Hepatocyte (in vitro differentiated cells): ENCODE measurements around the gene ANOS1. TPM values are rescaled to one million over a fixed set of nuclear protein-coding genes. Genes with fewer than 3 reads are reported as not detected.

Experiments used
- DNase-seq: peaks from one replicate; pipeline ENCODE4 v3.0.0-alpha.2; 2016; ENCODE audit warnings: low spot score
- H2AFZ ChIP-seq: fragments of 200-600 bp; sonication (generic); 2 replicates; pipeline ENCODE4 v1.6.0; 2016; ENCODE audit warnings: antibody characterized with exemption, mild to moderate bottlenecking
- H3K27ac ChIP-seq: fragments of 200-600 bp; sonication (generic); 2 replicates; pipeline ENCODE4 v1.5.1; 2016; ENCODE audit warnings: mild to moderate bottlenecking
- H3K27me3 ChIP-seq: fragments of 200-600 bp; sonication (generic); 2 replicates; pipeline ENCODE4 v1.6.1; 2016
- H3K36me3 ChIP-seq: fragments of 200-600 bp; sonication (generic); replicated peaks from 2 replicates; pipeline ENCODE4 v1.5.1; 2016; ENCODE audit warnings: low read depth; ENCODE audit not compliant: insufficient read depth
- H3K4me1 ChIP-seq: fragments of 200-600 bp; sonication (generic); 2 replicates; pipeline ENCODE4 v1.5.1; 2016; ENCODE audit warnings: mild to moderate bottlenecking, moderate library complexity; ENCODE audit not compliant: insufficient read depth
- H3K4me2 ChIP-seq: fragments of 200-600 bp; sonication (generic); 2 replicates; pipeline ENCODE4 v1.6.0; 2016
- H3K4me3 ChIP-seq: fragments of 200-600 bp; sonication (generic); 2 replicates; pipeline ENCODE4 v1.5.1; 2016; ENCODE audit warnings: mild to moderate bottlenecking
- H3K79me2 ChIP-seq: fragments of 200-600 bp; sonication (generic); 2 replicates; pipeline ENCODE4 v1.6.0; 2017; ENCODE audit warnings: mild to moderate bottlenecking
- H3K9me2 ChIP-seq: fragments of 200-600 bp; sonication (generic); replicated peaks from 2 replicates; pipeline ENCODE4 v1.6.0; 2017; ENCODE audit warnings: mild to moderate bottlenecking; ENCODE audit not compliant: insufficient read depth
- H3K9me3 ChIP-seq: fragments of 200-600 bp; sonication (generic); 2 replicates; pipeline ENCODE4 v1.5.1; 2016; ENCODE audit warnings: low read depth, mild to moderate bottlenecking
- H4K20me1 ChIP-seq: fragments of 200-600 bp; sonication (generic); 2 replicates; pipeline ENCODE4 v1.6.0; 2016; ENCODE audit warnings: mild to moderate bottlenecking; ENCODE audit not compliant: insufficient read depth, poor library complexity, severe bottlenecking
- CTCF ChIP-seq: fragments of 200-600 bp; sonication (generic); IDR thresholded peaks from 2 replicates; pipeline ENCODE4 v1.5.1; 2016; ENCODE audit warnings: antibody characterized with exemption, mild to moderate bottlenecking; ENCODE audit not compliant: poor library complexity
- EZH2 ChIP-seq: fragments of 200-600 bp; sonication (generic); IDR thresholded peaks from 2 replicates; pipeline ENCODE4 v1.6.1; 2016; ENCODE audit warnings: antibody characterized with exemption, mild to moderate bottlenecking, borderline replicate concordance
- EZH2phosphoT487 ChIP-seq: fragments of 200-600 bp; sonication (generic); IDR thresholded peaks from one replicate; pipeline ENCODE4 v1.6.1; 2018; ENCODE audit warnings: antibody characterized with exemption, mild to moderate bottlenecking, low read depth, moderate library complexity; ENCODE audit not compliant: unreplicated experiment, severe bottlenecking
- WGBS: methylation state at CpG from one replicate; pipeline ENCODE4 v1.1.6; 2016; ENCODE audit warnings: low lambda C conversion rate; ENCODE audit errors: missing lambda C conversion rate; 5-methylcytosine and 5-hydroxymethylcytosine counted together
- polyA plus RNA-seq: library from polyadenylated mRNA; unstranded; fragments of >200 nt; fragmentation: Nextera tagmentation; extraction: Ambion mirVana; gene quantifications from 2 replicates; pipeline ENCODE4 v1.2.1, GENCODE V29; 2016
- total RNA-seq: library from RNA; depleted of rRNA; stranded (reverse); fragments of >200 nt; gene quantifications from 2 replicates; pipeline ENCODE4 v1.2.3, GENCODE V29; 2014

Gene ANOS1
- total and polyA plus RNA-seq, 2 experiments from 2014 or later = 3.1 to 6.4 TPM

- Histone ChIP-seq H3K4me3 (no peak overlapping the region), H3K9me2 (no peaks in the 10 kb centered on the region), H3K79me2 (no peaks in the 10 kb centered on the region), H3K4me1 (no peaks in the 10 kb centered on the region), H3K27ac (no peak overlapping the region), H3K27me3 (no peaks in the 10 kb centered on the region), H4K20me1 (no peaks in the 10 kb centered on the region), H3K9me3 (no peaks in the 10 kb centered on the region), H2AFZ (no peak overlapping the region), H3K4me2 (no peak overlapping the region), H3K36me3 (no peaks in the 10 kb centered on the region)
- no peak for DNase-seq
- no peak for TF ChIP-seq CTCF
- TF ChIP-seq EZH2phosphoT487 = no peak
- TF ChIP-seq EZH2 = no peak
- 36% methylated on average over 3 of the region's 3 CpGs for WGBS
Measured at GRCh38 chrX:8688776-8689175, 43.2 kb downstream of the ANOS1 start.

- Histone ChIP-seq H4K20me1 (no peaks in the 10 kb centered on the region), H2AFZ (no peak overlapping the region), H3K9me3 (no peaks in the 10 kb centered on the region), H3K79me2 (no peaks in the 10 kb centered on the region), H3K36me3 (no peaks in the 10 kb centered on the region), H3K4me3 (no peak overlapping the region), H3K4me2 (no peak overlapping the region), H3K9me2 (no peaks in the 10 kb centered on the region), H3K27ac (no peak overlapping the region), H3K27me3 (no peaks in the 10 kb centered on the region), H3K4me1 (no peaks in the 10 kb centered on the region)
- no peak for TF ChIP-seq EZH2phosphoT487
- TF ChIP-seq CTCF = no peak
- TF ChIP-seq EZH2 = no peak
- DNase-seq = no peak
- WGBS = 79% methylated on average over 16 of the region's 16 CpGs
Measured at GRCh38 chrX:8684201-8684965, 47.6 kb downstream of the ANOS1 start.

DNA sequence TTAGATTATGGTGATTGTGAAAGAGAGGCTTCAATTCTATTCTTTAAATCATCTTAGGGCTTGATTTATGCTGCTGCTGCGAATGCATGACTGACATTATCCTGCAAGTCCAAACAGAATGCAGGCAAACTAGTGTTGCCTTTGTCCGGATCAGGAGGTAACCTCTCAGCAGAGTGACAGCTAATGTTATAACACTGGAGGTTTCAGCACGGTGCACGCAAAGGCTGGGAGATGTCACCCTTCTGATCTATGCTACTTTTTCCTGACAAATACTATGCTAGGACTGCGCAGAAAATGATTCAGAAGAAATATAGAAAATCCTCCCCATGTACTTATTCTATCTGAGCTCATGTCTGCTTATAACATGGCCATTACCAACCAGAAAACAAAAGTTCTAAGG lies 48.2 kb downstream of the ANOS1 start:
- Histone ChIP-seq H3K4me3 (no peak overlapping the region), H3K27me3 (no peaks in the 10 kb centered on the region), H3K9me3 (no peaks in the 10 kb centered on the region), H3K36me3 (no peaks in the 10 kb centered on the region), H3K79me2 (no peaks in the 10 kb centered on the region), H3K4me1 (no peaks in the 10 kb centered on the region), H3K27ac (no peak overlapping the region), H2AFZ (no peak overlapping the region), H4K20me1 (no peaks in the 10 kb centered on the region), H3K4me2 (no peak overlapping the region), H3K9me2 (no peaks in the 10 kb centered on the region)
- TF ChIP-seq CTCF = no peak
- no peak for TF ChIP-seq EZH2
- no peak for TF ChIP-seq EZH2phosphoT487
- WGBS = 83% methylated on average over 5 of the region's 5 CpGs
- no peak for DNase-seq
